GM19438 (cell line): Measurements from ENCODE around the gene GNB1.

Experiments
- ATAC-seq: cut with Tn5 transposase; IDR thresholded peaks from one replicate; pipeline ENCODE4 v1.9.1; 2021; ENCODE audit warnings: low read depth; ENCODE audit not compliant: unreplicated experiment

GNB1 gene

DNA sequence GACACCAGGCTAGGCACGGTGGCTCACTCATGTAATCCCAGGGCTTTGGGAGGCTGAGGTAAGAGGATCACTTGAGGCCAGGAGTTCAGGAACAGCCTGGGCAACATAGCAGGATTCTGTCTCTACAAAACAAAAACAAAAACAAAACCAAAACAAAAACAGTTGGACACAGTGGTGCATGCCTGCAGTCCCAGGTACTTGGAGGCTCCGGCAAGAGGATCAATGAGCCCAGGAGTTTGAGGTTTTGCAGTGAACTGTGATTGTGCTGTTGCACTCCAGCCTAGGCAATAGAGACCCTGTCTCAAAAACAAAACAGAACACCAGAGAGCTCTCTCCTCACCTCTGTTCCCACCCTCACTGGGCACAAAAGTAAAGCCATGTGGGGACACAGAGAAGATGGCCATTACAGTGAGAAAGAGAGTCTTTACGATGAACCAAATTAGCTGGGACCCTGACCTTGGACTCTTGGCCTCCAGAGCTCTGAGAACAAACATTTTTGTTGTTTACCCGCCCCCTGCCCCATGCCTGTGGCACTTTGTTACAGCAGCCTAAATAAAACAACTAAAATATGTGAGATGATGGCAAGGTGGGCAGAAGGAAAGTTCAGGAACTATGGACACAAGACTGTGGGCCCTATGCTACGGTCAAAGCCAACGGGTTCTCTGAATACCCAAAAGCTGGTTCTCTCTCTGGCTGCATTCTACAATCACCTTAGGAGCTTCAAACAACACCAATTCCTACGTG, 122.5 kb downstream of the GNB1 start:
- no peak for ATAC-seq

DNA sequence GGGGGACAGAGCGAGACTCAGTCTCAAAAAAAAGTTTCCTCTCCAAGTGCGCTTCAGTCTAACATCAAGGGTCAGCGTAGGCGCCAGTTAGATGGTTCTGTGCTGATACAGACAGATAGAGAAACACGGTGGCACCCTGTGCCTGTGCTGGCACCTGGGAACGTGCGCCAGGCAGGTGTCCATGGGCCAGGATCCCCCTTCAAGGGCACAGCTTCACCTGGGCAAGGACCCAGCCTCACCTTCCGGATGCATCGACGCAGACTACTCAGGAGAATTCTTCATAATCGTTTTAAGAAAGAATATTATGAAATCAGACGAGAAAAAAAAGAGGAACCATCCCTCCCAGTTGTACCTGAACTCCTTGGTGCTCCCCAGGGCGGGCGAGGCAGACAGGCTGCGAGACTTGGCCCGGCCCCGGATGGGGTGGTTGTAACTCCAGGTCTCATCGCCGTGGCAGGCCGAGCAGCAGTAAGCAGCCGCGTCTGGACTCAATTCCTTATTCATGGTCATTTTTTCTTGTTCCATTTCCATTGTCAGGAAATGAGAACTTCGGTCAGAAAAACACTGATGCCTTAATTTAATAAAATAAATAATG, 125.9 kb downstream of the GNB1 start:
- ATAC-seq: no peak

DNA sequence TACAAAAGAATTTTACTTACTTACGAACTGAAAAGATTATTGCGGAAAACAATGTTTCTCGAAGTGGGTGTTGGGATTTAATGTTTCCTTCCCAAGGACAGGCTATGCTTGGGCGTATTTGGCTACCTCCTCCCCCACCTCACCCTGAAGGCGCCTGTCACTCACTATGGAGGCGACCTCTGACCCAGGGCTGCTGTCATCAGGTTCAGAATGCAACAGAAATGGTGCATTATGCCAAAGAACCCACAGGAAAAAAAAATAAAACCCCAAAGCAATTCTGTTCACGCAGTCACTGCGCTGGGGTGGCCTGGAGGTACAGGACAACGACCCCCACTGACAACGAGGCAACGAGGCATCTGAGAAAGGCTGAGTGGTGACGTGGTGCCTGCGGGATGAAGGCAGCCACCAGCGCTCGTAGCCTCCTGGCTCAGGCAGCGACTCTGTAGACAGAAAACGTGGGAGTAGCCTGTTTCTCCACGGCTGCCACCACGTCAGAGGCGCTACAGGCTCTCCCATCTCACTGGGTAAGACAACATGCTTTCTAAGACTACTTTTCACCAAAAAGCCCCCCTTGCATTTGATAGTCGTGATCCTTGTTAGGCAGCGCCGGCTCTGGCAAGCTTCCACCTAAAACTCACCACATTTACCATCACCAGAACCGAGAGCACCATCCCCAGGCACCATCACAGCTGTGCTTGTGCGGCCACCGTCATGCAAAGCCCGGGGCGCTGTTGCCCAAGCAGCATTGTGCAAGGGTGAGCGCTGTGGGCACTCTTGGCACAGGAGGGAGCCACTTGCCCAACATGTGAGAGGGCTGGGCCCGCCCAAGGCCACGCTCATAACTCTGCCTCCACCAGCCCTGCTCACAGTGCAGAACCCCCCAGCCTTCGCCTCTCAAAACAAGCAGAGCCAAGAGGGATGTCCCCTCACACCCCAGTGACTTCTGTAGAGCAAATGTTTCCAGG, 126.9 kb downstream of the GNB1 start:
- ATAC-seq: no peak

GRCh38 chr1:1761504-1762376, 129.1 kb downstream of the GNB1 start:
- ATAC-seq: no peak

GRCh38 chr1:1760715-1761114, 130.2 kb downstream of the GNB1 start:
- ATAC-seq: no peak

- no peak for ATAC-seq
These were observed 130.6 kb downstream of the GNB1 start for GRCh38 chr1:1760345-1760650.

- no peak for ATAC-seq
These were observed 131.2 kb downstream of the GNB1 start for GRCh38 chr1:1759456-1760344.

GRCh38 chr1:1758692-1759455, 132.0 kb downstream of the GNB1 start:
- ATAC-seq: no peak

- ATAC-seq: no peak
These were observed 132.7 kb downstream of the GNB1 start for GRCh38 chr1:1758059-1758621.

DNA sequence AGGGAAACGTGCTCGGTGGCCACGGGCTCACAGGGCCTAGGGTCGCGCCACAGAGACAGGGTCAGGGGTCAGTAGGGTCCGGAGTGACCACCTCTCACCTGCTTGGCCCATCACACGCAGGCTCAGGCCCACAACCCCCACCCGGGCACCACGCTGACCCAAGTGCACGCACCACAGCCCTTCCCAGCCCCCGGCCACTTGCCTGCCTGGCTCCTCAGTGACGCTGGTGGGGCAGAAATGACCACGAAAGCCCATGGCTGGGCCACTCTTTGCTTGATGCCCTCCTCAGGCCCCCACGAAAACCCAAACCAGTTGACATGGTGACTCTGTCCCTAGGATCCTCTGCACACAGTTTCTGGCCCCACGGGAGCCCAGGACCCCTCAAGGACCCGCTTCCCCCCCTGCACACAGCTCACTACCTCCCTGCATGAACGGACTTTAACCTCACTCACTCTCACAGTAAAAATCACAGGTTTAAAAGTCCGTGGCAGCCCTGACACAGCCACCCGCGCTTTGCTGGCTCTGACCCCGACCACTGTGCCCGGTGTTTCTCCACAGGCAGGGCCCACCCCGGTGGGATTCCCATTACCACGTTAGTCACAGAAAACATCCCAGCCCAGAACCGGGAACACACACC, 133.3 kb downstream of the GNB1 start:
- no peak for ATAC-seq

DNA sequence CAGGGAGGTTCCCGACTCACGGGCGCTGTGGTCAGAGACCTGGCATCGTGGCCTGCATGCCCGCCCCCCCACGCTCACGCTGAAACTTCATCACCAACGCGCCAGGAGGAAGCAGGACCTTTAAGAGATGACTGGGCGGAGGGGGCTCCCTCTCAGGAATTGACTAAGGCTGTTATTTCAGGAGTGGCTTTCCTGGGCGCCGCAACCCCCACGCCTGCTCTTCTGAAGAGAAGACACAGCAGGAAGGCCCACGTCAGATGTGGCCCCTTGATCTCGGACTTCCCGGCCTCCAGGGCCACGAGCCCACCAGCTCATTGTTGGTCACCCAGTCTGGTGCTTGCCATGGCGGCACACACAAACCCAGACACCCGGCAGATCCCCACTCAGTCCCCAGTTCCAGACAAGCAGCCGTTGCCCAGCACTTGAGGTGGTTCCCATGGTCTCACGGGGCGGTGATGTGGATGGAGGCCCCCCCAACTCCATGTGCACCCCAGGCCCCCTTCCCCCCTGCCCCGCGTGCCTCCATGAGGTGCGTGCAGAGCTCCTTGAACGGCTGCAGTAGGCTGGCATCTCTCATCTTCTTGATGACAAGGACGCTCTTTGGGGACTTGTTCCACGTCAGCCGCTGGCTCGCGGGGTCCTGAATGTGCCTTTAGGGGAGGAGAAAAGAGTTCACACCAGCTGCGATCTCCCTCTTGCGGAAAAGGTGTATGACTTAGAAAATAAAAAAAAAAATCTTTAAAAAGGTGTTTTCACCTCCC, 134.0 kb downstream of the GNB1 start:
- ATAC-seq: no peak

- no peak for ATAC-seq
These were observed 135.0 kb downstream of the GNB1 start for GRCh38 chr1:1755852-1756251.

DNA sequence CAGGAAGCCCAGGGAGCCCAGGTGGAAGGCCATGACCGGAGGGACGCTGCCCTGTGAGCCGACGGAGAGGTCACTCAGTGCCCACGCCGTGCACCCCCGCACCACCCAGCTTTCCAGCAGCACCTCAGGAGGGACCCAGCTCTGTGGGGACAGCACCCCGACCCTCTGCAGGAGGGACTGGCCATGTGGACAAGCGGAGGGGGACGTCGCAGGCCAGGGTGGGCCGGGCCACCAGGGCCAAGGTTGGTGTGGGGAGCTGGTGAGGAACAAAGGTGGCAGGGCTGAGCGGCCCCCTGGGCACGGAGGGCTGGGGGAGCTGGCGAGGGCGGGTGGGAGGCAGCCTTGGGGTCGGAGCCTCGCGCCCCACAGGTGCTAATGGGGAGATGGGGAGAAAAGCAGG, 135.5 kb downstream of the GNB1 start:
- no peak for ATAC-seq

DNA sequence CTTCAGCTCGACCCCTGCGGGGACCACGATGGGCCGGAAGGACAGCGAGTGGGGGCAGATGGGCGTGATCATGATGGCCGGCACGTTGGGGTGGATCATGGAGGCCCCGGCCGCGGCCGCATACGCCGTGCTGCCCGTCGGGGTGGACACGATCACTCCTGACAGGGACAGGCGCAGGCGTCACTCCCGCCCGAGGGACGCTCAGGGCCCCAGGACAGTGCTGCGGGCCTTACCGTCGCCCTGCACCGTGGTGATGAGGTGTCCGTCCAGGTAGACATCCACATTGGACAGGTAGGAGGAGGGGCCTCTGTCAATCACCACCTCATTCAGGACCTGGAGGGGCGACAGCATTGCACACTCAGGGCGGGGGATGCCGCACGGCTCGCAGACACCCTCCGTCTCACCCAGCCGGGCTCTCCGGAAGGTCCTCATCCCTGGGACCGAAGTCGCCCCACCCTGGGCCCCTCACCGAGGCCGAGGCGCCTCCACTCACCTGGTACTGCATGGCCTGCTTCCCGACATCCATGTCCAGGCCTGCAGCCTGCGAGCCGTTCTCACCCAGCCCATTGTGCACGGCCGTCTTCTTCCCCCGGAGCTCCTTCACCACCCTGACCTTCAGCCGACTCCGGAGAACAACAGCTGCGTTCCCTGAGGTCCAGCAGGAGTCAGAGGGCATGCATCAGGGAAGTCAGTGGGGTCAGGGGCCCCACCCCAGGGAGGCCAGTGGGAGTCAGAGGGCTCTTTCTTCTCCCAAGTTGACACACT, 136.7 kb downstream of the GNB1 start:
- no peak for ATAC-seq

GRCh38 chr1:1753607-1754005, 137.3 kb downstream of the GNB1 start:
- no peak for ATAC-seq
